Mesenchymal stem cell (in vitro differentiated cells and primary cell): ENCODE results near the gene HOXC10.

ENCODE experiments used
- DNase-seq: peaks from one replicate; pipeline ENCODE4 v3.0.0-alpha.2; 2013
- H2AFZ ChIP-seq: one replicate; pipeline ENCODE4 v1.6.1; 2013; ENCODE audit warnings: low read depth, mild to moderate bottlenecking, control low read depth, inconsistent platforms, low read length, moderate library complexity
- H2AK5ac ChIP-seq: 2 replicates; pipeline ENCODE4 v1.6.1; 2013; ENCODE audit warnings: low read length, moderate library complexity, mild to moderate bottlenecking, inconsistent platforms; ENCODE audit not compliant: severe bottlenecking
- H2BK120ac ChIP-seq: one replicate; pipeline ENCODE4 v1.6.1; 2013; ENCODE audit warnings: low read depth, mild to moderate bottlenecking, inconsistent platforms, low read length, moderate library complexity
- H2BK12ac ChIP-seq, 2 experiments: one replicate each; pipeline ENCODE4 v1.6.1; 2013; ENCODE audit warnings: inconsistent platforms in 2 of 2, low read length in 2 of 2, mild to moderate bottlenecking in 2 of 2, moderate library complexity in 2 of 2, control low read depth in 1 of 2
- H2BK15ac ChIP-seq: one replicate; pipeline ENCODE4 v1.6.1; 2013; ENCODE audit warnings: mild to moderate bottlenecking, low read depth, inconsistent platforms; ENCODE audit not compliant: poor library complexity, severe bottlenecking
- H2BK5ac ChIP-seq: 2 replicates; pipeline ENCODE4 v1.6.1; 2013; ENCODE audit warnings: low read depth, mild to moderate bottlenecking, low read length, control low read depth, inconsistent platforms; ENCODE audit not compliant: poor library complexity, severe bottlenecking
- H3K14ac ChIP-seq, 2 experiments: one replicate each; pipeline ENCODE4 v1.6.1; 2013; ENCODE audit warnings: inconsistent platforms in 2 of 2, low read length in 2 of 2, control low read depth in 1 of 2, mild to moderate bottlenecking in 1 of 2, moderate library complexity in 1 of 2
- H3K18ac ChIP-seq, 2 experiments: one replicate each; pipeline ENCODE4 v1.6.1; 2013; ENCODE audit warnings: inconsistent platforms in 2 of 2, low read length in 2 of 2, control low read depth in 1 of 2, low read depth in 1 of 2, mild to moderate bottlenecking in 1 of 2
- H3K23ac ChIP-seq, 2 experiments: one replicate each; pipeline ENCODE4 v1.6.1; 2013; ENCODE audit warnings: inconsistent platforms in 2 of 2, low read length in 2 of 2, mild to moderate bottlenecking in 2 of 2, moderate library complexity in 2 of 2, control low read depth in 1 of 2
- H3K27ac ChIP-seq: 2 replicates; pipeline ENCODE4 v1.5.1; 2013; ENCODE audit warnings: mild to moderate bottlenecking, moderate library complexity, low read length, control low read depth, inconsistent platforms; ENCODE audit not compliant: poor library complexity, severe bottlenecking
- H3K27me3 ChIP-seq, 2 experiments: 2 replicates each; pipeline versions ENCODE4 v1.6.1 to v1.7.0; 2013; ENCODE audit warnings: low read length in 2 of 2, mild to moderate bottlenecking in 2 of 2, moderate library complexity in 2 of 2, control low read depth in 1 of 2, inconsistent platforms in 1 of 2; ENCODE audit not compliant: control insufficient read depth in 1 of 2, insufficient read depth in 1 of 2
- H3K36me3 ChIP-seq, 2 experiments: 2 replicates each; pipeline versions ENCODE4 v1.6.1 to v1.7.0; 2013; ENCODE audit warnings: low read length in 2 of 2, control low read depth in 1 of 2, inconsistent platforms in 1 of 2, low read depth in 1 of 2, mild to moderate bottlenecking in 1 of 2; ENCODE audit not compliant: insufficient read depth in 2 of 2, control insufficient read depth in 1 of 2
- H3K4ac ChIP-seq, 2 experiments: one replicate each; pipeline ENCODE4 v1.6.1; 2013; ENCODE audit warnings: inconsistent platforms in 2 of 2, low read length in 2 of 2, mild to moderate bottlenecking in 2 of 2, moderate library complexity in 2 of 2, control low read depth in 1 of 2, low read depth in 1 of 2
- H3K4me1 ChIP-seq: 2 replicates; pipeline ENCODE4 v1.6.1; 2013; ENCODE audit warnings: low read depth, low read length, control low read depth; ENCODE audit not compliant: control insufficient read depth, insufficient read depth
- H3K4me2 ChIP-seq: 2 replicates; pipeline ENCODE4 v1.6.1; 2013; ENCODE audit warnings: low read length, mild to moderate bottlenecking, inconsistent platforms; ENCODE audit not compliant: poor library complexity, severe bottlenecking
- H3K4me3 ChIP-seq, 2 experiments: 2 replicates each; pipeline versions ENCODE4 v1.5.1 to v1.7.0; 2013; ENCODE audit warnings: low read length in 2 of 2, mild to moderate bottlenecking in 2 of 2, control low read depth in 1 of 2, low read depth in 1 of 2; ENCODE audit not compliant: insufficient read depth in 1 of 2
- H3K79me1 ChIP-seq: replicated peaks from 2 replicates; pipeline ENCODE4 v1.6.1; 2013; ENCODE audit warnings: mild to moderate bottlenecking, control low read depth, low read length, inconsistent platforms; ENCODE audit not compliant: poor library complexity, severe bottlenecking
- H3K9ac ChIP-seq: 2 replicates; pipeline ENCODE4 v1.7.0; 2013; ENCODE audit warnings: mild to moderate bottlenecking, low read length, moderate library complexity
- H3K9me3 ChIP-seq: 2 replicates; pipeline ENCODE4 v1.7.0; 2013; ENCODE audit warnings: mild to moderate bottlenecking, low read length; ENCODE audit not compliant: control insufficient read depth
- H4K8ac ChIP-seq: one replicate; pipeline ENCODE4 v1.6.1; 2013; ENCODE audit warnings: inconsistent platforms, mild to moderate bottlenecking, low read length, moderate library complexity
- H4K91ac ChIP-seq: one replicate; pipeline ENCODE4 v1.6.1; 2013; ENCODE audit warnings: mild to moderate bottlenecking, low read length, inconsistent platforms
- WGBS: methylation state at CpG from one replicate; pipeline ENCODE4 v1.1.7; 2013; ENCODE audit warnings: mixed read lengths; 5-methylcytosine and 5-hydroxymethylcytosine counted together

Gene HOXC10

GRCh38 chr12:54005853-54006558, 21.1 kb downstream of the HOXC10 start:
- DNase-seq, result peak; percentile 89
- Histone ChIP-seq H4K91ac (no peak overlapping the region), H3K4me3 (peak overlapping the region; percentile 42 to 86), H3K14ac (no peak overlapping the region), H2BK12ac (peak overlapping the region in 1 of 2 experiments; percentile 76), H3K27me3 (no peaks in the 10 kb centered on the region), H3K27ac (peak overlapping the region; percentile 81), H3K36me3 (peaks cover 0 to 3% of the 10 kb centered on the region in 2 experiments), H4K8ac (peak overlapping the region; percentile 0), H2BK15ac (peak overlapping the region; percentile 86), H3K9me3 (no peaks in the 10 kb centered on the region), H3K23ac (peak overlapping the region in 1 of 2 experiments; percentile 96), H2AK5ac (peak overlapping the region; percentile 54), H3K18ac (peak overlapping the region; percentile 80 to 89), H3K79me1 (no peaks in the 10 kb centered on the region), H3K4me2 (peak overlapping the region; percentile 77), H3K4ac (peak overlapping the region; percentile 21 to 78), H2BK5ac (no peak overlapping the region), H2AFZ (no peak overlapping the region), H2BK120ac (peak overlapping the region; percentile 22), H3K9ac (peak overlapping the region; percentile 98), H3K4me1 (peaks cover 36% of the 10 kb centered on the region)
- WGBS, result 10% methylated on average over 37 of the region's 39 CpGs

DNA sequence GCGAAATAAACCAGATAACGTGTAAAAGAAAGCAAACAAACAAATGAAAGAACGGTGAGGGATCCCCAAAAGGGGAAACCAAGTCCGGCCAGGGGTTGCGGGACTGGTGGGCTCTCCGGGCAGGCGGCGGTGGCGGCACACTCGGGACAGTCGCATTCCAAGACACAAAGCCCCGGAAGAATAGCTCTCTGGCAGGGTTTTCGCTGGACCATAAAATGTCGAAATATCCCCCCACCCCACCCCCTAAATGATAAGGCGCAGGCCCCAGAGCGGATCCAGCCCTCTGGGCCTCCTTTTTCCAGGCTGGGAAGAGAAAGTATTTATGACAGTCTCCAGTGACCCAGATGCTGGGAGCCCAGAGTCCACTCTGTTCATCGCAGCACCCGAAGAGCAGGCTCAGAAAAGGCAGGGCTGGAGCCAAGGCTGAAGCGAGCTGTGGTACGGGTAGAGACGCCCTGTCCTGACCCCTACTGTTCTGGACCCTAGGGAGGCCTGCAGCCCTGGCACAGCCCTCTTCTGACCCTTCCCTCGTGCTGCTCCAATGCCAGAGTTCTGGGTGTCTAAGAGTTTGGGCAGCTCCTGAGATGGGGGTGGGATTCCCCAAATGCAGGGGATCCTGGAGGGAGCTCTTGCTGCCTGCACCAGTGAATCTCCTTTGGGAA, 21.7 kb downstream of the HOXC10 start:
- WGBS, result 19% methylated on average over 22 of the region's 22 CpGs
- H2BK120ac ChIP-seq, result peak overlapping the region; percentile 39
- H2BK12ac ChIP-seq, result peak overlapping the region in 1 of 2 experiments; percentile 10
- peak overlapping the region in 1 of 2 experiments; percentile 96 for H3K23ac ChIP-seq
- H3K9me3 ChIP-seq, result no peaks in the 10 kb centered on the region
- H3K9ac ChIP-seq, result peak overlapping the region; percentile 98
- peak overlapping the region; percentile 10 for H4K91ac ChIP-seq
- peak overlapping the region; percentile 16 for H4K8ac ChIP-seq
- no peak overlapping the region for H2AFZ ChIP-seq
- H3K4ac ChIP-seq, result peak overlapping the region; percentile 2 to 78
- H3K36me3 ChIP-seq, result peaks cover 0 to 3% of the 10 kb centered on the region in 2 experiments
- H3K27me3 ChIP-seq, result no peaks in the 10 kb centered on the region
- H2BK5ac ChIP-seq, result no peak overlapping the region
- peak overlapping the region in 1 of 2 experiments; percentile 5 for H3K14ac ChIP-seq
- no peaks in the 10 kb centered on the region for H3K79me1 ChIP-seq
- peak overlapping the region; percentile 80 to 89 for H3K18ac ChIP-seq
- H2AK5ac ChIP-seq, result peak overlapping the region; percentile 54
- H3K27ac ChIP-seq, result peak overlapping the region; percentile 30
- DNase-seq, result peak; percentile 65
- peak overlapping the region; percentile 77 for H3K4me2 ChIP-seq
- peak overlapping the region; percentile 34 to 86 for H3K4me3 ChIP-seq
- H3K4me1 ChIP-seq, result peaks cover 36% of the 10 kb centered on the region
- H2BK15ac ChIP-seq, result peak overlapping the region; percentile 86

DNA sequence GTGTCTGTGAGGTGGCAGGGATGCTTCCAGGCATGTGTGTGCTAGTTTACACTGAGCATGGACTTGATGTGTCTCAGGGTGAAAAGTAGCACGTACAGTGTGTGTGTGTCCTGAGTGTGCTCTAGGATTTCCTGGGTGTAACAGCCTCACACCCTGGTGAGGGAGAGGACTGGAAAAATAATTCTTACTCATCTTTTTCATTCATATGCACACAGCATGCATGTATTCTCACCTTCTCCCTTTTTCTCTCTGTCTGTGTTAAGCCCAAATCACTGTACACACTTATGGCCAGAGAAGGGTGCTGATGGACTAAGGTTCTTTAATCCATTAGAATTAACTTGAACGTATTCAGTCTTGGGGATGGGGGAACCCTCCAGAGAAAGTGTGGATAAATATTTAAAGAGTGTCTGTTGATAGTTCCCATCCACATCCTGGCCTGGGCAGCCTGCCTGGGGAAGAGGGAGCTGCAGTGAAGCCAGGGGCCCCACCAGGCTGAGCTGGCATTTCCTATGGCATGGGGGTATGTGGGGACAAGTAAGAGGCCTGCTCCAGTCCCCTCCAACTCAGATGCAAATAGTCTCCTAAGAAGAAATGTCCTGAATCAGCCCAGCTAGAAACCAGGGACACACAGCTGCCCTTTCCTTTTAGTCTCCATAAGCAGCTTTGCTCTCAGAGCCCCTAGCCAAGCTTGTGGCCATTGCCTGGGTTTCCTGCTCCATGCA, 22.8 kb downstream of the HOXC10 start:
- H2BK12ac ChIP-seq, result peak overlapping the region; percentile 75 to 92
- H2AK5ac ChIP-seq, result peak overlapping the region; percentile 93
- peak overlapping the region; percentile 98 for H3K9ac ChIP-seq
- peak overlapping the region; percentile 72 for H4K8ac ChIP-seq
- H3K79me1 ChIP-seq, result no peaks in the 10 kb centered on the region
- peaks cover 0 to 3% of the 10 kb centered on the region in 2 experiments for H3K36me3 ChIP-seq
- H3K14ac ChIP-seq, result peak overlapping the region in 1 of 2 experiments; percentile 44
- peak; percentile 33 for DNase-seq
- no peak overlapping the region for H2BK5ac ChIP-seq
- H3K4me3 ChIP-seq, result peak overlapping the region in 1 of 2 experiments; percentile 86
- H2BK120ac ChIP-seq, result peak overlapping the region; percentile 92
- H3K4me1 ChIP-seq, result peaks cover 35% of the 10 kb centered on the region
- H2AFZ ChIP-seq, result no peak overlapping the region
- no peak overlapping the region for H2BK15ac ChIP-seq
- no peaks in the 10 kb centered on the region for H3K27me3 ChIP-seq
- H3K9me3 ChIP-seq, result no peaks in the 10 kb centered on the region
- no peak overlapping the region for H3K23ac ChIP-seq
- H4K91ac ChIP-seq, result peak overlapping the region; percentile 90
- peak overlapping the region; percentile 52 for H3K4me2 ChIP-seq
- peak overlapping the region; percentile 82 to 91 for H3K18ac ChIP-seq
- peak overlapping the region; percentile 59 for H3K27ac ChIP-seq
- H3K4ac ChIP-seq, result peak overlapping the region; percentile 40 to 66
- 48% methylated on average over 2 of the region's 2 CpGs for whole genome bisulfite sequencing
